ENCODE data around the gene TNFAIP8L2.

DNA sequence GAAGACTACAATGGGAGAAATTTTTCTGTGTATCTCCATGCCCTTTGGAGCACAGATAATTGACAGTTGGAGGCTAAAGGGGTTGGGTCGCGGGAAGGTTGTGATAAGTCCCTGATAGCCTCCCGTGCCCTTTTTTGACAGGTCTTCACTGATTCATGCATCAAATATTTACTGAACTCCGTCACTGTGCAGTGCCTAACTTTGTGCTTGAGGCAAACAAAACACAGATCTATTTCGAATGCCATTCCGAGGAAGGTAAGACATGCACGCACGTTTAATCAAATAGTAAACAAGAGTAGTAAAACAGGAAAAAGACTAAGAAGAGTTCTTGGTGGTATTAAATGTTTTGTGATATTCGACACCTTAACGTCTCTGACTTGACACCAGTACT lies 41.4 kb downstream of the TNFAIP8L2 start:
- TF ChIP-seq POLR2A (IDR thresholded peaks at IDR 0.05), result no peak
- TF ChIP-seq, protein P1, sequence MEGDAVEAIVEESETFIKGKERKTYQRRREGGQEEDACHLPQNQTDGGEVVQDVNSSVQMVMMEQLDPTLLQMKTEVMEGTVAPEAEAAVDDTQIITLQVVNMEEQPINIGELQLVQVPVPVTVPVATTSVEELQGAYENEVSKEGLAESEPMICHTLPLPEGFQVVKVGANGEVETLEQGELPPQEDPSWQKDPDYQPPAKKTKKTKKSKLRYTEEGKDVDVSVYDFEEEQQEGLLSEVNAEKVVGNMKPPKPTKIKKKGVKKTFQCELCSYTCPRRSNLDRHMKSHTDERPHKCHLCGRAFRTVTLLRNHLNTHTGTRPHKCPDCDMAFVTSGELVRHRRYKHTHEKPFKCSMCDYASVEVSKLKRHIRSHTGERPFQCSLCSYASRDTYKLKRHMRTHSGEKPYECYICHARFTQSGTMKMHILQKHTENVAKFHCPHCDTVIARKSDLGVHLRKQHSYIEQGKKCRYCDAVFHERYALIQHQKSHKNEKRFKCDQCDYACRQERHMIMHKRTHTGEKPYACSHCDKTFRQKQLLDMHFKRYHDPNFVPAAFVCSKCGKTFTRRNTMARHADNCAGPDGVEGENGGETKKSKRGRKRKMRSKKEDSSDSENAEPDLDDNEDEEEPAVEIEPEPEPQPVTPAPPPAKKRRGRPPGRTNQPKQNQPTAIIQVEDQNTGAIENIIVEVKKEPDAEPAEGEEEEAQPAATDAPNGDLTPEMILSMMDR (IDR thresholded peaks at IDR 0.05), result no peak
- no peak for TF ChIP-seq EP300 (IDR thresholded peaks at IDR 0.05; ENCODE audit: low read depth)
- no peak for TF ChIP-seq POLR2AphosphoS5 (IDR thresholded peaks at IDR 0.05)

Measured in transverse colon (tissue), 4 donors.